HG03103 (cell line): ENCODE data around the gene DHX8.

Experiments
- ATAC-seq: cut with Tn5 transposase; IDR thresholded peaks from one replicate; pipeline ENCODE4 v1.9.1; 2021; ENCODE audit warnings: low read depth; ENCODE audit not compliant: unreplicated experiment

The DHX8 gene

DNA sequence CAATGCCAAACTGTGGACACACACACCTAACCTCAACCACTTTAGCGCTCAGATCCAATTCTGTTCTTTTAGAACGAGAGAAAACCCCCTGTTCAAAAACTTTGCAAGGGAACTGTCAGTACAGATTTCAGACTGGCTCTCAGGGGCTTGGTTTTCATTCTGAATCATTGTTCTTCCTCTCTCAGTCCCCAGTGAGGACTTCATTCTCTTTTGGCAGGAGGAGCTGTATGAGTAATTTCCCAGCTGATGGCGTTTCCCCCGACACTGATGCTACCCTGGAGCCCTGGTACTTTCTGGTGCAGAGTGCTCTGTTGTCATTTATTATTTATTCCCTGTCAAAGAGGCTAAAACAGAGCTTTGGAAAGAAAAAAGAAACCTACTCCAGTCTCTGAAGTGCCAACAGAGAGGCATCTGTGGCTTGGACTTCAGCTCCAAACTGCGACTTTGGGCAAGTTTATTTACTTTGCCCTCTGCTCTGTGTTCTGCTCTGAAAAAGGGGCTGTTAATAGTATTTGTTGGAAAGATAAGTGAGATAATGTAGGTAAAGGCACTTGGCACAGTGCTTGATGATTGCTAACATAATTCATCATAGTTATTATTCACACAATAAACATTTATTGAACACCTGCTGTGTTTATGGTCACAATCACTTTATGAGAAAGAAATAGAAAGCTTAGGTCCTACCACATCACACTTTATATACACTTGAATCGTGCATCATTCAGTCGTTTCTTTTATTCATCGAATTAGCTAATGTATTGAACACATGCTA lies 34.0 kb downstream of the DHX8 start:
- no peak for ATAC-seq

DNA sequence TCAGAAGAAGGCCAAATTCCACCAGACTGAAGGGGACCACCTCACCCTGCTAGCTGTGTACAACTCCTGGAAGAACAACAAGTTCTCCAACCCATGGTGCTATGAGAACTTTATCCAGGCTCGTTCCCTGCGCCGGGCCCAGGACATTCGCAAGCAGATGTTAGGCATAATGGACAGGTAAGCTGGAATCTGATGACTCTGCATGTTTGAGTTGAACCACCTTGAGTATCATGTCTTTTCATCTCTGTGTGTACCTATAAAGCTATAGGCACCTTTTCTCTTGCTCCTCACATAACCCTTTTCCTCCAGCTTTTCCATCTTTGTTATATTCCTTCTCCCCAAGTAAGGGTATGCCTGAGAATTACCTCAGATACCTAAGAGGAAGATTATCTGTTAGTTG lies 37.6 kb downstream of the DHX8 start:
- ATAC-seq = no peak

DNA sequence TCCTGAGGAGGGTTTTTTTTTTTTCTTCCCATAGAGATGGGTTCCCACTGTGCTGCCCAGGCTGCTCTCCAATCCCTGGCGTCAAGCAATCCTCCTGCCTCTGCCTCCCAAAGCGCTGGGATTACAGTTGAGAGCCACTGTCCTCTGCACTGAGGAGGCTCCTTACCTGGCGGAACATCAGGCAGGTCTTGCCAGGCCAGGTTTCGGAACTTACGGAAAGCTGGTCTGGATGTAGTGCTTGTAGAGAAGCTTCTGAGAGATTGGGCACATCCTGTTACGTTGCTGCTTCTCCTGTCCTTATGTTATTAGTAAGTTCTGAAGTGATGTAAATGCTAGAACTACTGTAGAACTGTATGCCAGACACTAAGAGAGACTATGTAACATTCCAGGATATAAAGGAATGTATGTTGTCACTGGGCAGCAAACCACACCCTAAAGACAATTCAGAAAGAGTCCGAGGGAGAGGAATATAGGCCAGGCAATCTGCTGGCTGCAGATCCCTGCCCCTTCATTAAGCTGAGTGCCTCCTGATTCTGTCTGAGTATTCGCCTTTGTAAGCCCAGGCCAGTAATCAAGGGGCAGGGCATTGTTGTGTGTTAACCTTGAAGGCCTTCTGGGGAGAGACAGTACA lies 41.3 kb downstream of the DHX8 start:
- no peak for ATAC-seq

DNA sequence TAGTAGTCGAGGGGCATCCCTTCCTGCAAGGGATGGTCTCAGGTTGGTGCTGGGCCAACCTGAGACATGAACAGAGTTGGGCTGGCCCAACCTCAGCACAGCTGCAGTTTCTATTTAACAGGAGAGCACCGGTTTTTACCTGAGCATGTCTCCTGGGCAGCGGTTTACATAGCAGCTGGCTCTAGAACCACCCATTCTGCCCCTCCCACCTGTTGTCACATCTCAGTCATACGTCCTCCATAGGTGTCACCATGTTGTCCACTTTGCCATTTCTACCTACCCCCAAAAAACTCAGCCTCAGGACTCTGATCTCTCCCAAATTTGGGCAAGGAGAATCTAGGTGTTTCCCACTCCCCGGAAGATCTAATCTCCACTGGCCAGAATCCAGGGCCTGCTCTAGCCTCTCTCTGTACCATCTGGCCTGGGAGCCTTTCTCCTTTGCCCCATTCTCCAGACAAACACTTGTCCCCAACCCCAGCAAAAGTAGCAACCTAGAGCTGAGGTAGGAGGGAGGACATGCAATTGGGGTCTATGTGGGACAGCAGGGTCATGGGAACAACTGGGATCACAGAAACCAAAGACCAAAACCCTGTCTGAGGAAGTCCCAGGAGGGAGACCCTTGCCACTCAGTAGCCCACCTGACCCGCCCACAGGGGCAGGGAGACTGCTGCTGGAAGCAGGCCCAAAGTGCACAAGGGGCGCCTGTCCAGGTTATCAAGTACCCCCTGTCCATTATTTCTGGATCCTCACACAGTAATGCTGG lies 43.3 kb downstream of the DHX8 start:
- ATAC-seq = no peak

DNA sequence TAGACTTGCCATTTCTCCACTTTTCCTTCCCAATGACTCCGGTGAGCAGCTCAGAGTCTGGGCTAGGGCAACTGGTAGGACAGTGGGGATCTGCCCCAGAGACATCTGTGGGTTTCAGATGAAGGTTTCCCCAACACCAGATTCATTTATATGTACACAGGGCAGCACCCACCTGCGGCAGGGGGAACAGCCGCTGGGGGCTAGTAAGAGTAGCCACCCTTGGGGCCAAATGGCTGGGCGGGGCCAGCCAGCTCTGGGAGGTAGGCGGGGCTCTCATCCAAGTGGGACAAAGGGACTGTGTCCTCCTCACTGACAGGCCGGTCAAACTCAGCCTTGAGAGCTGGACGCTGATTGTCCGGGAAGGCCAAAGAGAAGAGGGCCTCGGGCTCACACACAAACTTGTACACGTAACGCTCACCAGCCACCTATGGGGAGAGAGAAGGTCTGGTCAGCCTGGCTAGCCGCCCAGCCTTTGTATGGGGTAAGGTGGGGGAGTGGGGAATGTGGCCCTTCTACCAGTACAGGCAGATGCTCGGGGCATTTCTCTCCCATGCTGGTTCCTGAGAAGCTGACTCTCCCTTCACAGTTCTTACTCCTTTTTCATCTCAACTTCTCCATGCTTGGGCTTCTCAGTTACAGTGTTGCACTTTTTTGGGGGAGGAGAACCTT lies 44.7 kb downstream of the DHX8 start:
- ATAC-seq = no peak

DNA sequence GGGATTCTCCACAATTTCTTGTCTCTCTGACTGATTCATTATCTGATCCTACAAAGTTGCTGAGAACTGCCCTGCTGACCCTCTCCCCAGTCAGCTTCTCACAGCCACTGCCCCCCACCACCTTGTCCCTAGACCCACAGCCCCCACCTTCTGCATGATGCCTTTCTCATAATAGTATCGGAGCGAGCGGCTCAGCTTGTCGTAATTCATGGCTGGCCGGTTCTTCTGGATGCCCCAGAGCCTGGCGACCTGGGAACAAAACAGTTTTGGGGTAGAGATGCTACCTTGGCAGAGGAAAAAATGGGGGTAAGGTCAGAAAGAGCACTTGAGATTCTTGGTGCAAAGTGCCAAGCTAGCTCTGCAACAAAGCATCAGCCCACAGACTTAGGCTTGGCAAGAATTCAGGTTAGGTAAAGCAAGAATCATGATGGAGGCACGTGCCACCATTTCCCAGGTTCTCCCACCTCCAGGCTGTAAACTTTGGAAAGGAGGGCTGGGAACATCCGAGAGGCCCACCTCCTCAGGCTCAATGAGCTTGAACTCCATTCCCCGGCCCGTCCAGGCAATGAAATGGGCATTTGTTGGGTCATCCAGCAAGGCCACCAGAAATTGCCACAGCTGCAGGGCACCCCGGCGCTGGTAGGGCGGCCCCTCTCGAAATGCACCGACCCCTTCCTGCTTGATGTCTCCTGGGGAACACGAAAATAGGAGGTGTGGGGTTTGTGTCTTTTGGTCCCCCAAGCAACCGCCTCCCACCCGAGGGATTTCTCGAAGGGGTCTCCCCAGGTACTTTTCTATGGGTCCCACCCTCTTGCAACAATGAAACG lies 45.4 kb downstream of the DHX8 start:
- no peak for ATAC-seq

DNA sequence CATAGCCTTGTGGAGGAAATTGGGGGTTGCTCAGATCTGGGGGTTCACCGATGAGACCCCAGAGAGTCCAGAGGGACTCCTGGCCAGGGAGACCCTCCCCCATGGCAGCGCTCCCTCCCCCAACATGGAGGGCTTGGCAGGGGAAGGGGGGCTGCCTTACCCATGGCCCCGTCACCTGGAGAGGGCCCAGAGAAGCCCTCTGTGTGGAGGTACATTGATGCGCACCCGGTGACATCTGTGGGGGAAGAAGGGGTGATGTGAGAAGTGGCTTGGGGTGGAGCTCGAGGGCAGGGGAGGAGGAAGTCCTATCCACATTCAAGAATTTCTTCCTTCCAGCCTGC lies 46.1 kb downstream of the DHX8 start:
- ATAC-seq = no peak

DNA sequence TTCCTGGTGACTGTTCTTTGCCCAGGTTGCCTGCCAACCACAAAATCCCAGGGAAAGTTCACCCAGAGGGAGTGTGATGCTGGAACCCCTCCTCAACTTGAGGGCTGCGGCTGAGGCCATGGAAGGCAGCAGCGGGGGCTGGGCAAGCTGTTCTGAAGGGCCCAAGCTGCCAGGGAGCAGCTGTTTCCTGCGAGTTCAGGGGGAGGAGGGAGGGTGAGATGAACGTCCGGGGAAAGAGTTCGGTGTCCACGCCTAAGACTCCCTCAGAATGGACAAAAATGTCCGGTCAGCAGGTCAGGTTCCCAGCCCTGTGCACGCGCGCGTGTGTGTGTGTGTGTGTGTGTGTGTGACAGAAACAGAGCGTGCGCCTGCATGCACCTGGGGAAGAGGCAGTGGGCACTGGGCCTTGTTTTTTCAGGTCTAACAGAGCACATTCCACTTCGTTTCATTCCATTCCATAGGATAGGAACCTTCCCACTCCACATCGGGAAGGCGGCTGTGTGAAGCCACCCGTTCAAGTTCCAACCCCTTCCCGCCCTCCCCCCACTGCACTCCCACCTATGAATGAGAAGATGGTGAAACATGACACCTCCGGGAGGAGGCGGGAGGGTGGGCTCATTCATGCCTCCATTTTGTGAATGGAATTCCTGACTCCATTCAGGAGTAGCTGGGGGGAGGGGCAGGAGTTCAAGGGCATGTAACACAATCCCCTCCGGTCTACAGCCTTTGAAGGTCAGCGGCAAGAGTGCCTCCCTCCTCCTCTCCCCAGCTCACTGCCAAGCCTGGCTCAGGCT lies 46.7 kb downstream of the DHX8 start:
- no peak for ATAC-seq

DNA sequence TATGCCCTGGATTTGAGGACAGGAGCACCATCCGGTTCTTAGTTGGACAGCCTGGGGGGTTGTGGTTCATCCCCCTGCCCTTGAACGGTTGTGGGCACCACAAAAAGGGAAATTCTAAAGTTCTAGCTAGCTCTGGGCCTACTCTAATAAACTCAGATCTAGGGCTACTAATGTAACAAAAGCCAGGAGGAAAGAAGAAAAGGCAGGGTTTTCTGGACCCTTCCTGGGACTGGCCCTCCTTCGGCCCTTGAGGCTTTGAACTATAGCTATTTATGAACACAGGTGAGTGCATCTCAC lies 47.3 kb downstream of the DHX8 start:
- no peak for ATAC-seq

DNA sequence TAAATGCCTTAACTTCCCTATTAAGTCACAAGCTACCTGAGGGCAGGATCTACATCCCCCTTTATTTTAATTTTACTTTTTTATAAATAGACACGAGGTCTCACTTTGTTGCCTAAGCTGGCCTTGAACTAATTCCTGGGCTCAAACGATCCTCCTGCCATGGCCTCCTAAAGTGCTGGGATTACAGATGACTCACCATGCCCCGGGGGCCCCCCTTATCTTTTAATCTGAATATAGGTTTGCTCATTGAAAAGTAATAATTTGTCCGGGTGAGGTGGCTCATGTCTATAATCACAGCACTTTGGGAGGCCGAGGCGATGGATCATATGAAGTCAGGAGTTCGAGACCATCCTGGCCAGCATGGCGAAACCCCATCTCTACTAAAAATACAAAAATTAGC lies 48.2 kb downstream of the DHX8 start:
- ATAC-seq = no peak

DNA sequence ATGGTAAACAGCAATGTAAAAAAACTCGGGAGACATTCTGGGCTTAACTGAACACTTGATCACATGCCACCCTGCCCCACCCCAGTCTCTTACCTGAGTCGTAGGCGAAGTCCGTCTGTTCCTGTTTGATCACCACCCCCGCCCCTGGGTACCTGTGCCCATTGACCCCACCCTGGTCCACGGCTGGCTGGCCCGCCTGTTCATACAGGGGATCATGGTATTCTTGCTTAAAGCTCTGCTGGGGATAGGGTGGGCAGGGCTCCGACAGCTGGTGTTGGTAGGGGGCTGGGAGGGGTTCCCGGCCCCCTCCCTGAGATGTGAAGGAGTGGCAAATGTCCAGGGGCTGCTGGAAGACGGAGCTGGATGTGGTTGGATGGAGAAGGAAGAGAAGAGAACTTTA lies 48.8 kb downstream of the DHX8 start:
- ATAC-seq = no peak

DNA sequence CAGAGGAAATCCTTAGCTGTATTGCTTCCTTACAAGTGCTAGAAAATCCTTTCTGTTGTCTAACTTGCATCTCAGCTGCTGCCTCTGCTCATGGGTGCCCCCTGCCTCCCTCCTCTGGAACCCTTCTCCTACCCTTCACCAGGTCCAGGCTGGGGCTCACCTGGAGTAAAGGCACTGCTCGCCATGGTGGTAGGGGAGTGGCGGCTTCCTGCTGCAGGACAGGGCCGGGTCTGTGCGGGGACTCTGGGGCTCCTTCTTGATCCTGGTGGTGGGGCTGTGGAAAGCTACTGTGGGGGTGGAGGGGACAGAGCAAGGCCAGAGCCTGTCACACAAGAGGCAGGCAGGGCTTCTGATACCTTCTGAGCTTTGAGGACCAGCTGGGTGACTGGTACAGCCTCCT lies 49.9 kb downstream of the DHX8 start:
- ATAC-seq = no peak

DNA sequence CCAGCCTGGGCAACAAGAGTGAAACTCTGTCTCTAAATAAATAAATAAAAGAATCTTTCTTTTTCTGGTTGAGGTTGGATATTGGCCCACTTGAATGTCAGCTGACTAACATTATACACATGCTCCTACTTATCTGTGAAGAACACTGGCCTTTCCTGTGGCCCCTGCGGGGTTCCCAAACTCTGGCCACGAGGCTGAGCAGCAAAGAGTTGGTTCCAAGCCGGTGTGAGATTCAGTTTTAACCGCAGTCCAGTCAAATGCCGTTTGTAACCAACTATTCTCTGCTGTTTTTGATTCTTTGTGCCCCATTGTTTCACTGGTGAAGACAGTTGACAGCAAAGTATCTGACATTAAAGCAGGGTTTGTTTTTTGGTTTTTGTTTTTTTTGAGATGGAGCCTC lies 51.1 kb downstream of the DHX8 start:
- ATAC-seq = no peak

DNA sequence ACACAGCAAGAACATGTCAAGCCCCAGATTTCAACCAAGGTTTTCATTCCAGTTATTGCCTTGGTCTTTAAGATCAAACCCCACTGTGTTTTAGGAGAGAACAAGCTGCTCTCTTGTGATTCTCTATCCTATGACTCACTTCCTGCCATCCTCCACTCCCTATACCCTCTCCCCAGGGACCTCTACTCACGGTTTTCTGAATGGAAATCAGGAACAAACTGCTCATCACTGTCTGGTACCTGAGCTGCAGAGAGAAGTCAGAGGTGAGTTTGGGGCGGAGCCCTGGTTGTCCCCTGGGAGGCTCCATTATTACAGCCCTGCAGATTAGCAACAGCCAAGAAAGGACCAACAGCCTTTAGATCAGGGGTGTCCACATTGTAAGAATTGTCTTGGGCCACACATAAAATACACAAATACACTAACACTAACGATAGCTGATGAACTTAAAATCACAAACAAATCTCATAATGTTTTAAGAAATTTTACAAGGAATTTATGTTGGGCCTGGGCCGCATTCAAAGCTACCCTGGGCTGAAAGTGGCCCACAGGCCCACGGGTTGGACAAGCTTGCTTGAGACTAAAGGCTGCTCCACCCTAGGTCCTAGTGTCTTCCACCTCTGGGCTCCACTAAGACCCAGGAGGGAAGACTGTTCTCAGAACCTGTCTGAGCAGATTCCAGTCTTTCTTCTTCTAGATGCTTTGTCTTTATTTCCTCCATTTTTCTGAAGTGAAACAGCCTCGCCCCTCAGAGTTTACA lies 52.6 kb downstream of the DHX8 start:
- no peak for ATAC-seq

DNA sequence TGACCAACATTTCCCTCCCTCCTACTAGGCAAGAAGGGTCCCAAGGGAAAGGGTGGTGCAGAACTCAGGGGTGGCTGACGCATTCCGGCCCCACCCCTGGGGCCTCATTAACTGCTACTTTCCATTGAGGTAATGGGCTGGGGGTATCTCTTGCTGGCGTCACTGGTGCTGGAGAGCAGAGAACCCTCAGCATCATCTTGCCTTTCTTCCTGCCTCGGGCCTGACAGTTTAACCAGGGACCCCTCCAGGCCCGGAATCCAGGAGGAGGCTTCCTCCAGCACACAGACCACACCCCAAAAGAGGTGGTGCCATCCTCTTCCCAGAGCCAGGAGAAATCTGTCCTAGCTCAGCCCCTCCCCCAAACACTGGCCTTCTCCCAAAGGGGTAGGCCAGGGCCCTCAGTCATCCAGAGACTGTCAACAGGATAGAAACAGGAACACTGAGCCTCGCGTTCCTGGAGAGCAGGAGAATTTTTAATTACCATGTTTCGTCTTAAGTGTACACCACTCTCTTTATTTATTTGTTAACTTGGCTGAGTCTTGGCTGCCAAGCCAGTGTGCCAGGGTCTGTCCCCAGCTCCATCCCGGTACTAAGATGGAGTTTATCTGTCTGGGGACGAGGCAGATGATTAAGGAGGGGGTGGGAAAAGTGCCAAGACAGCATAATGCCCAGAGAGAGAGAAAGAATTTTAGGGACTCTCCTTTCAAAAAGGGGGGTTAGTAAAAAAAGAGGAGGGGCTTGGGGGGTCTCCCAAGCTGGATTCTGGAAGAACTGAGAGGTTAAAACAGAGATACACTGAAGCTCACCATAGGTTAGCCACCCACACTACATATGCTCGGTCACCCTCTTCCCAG lies 57.3 kb downstream of the DHX8 start:
- no peak for ATAC-seq

DNA sequence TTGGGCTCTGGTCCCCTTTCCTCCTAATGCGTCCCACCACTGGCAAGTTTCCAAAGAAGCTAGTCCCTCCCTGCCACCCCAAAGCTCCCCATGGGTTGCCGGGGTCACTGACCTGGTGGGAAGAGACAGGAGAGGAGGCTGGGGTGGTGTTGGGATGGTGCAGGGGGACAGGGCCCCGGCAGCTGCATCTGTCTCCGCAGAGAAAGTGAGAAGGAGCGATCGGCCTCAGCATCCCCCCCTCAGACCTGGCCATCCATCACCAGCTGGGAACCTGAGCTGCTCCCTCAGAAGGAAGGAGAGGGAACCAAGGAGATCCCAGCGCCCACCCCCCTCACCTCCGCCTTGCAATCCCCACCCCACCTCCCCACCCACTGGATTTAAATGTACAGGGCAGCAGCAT lies 59.1 kb downstream of the DHX8 start:
- ATAC-seq = no peak

DNA sequence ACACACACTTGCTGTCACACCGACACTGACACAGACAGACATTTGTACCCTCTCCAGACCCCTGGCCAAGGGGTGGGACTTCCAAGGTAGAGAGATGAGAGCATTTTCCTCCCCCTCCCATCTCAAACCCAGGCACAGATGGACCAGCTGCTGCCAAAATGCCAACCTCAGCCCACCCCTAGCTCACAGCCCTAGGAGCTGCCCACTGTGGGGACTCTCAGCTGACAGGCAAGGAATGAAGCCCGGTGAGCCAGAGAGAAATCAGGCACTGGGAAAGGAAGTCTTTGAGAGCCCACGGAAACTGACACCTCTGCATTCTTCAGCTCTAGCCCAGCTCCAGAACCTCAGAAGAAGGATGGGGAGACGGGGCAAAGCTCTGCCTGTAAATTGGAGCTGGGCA lies 59.5 kb downstream of the DHX8 start:
- ATAC-seq = no peak
